ENCODE measurements around the gene PCDHA6.
"Not testable (repeated sequence)": the region's sequence is repeated elsewhere in the genome, so short reads cannot be mapped to it uniquely, and the experiment has no call there.

Gene PCDHA6

DNA sequence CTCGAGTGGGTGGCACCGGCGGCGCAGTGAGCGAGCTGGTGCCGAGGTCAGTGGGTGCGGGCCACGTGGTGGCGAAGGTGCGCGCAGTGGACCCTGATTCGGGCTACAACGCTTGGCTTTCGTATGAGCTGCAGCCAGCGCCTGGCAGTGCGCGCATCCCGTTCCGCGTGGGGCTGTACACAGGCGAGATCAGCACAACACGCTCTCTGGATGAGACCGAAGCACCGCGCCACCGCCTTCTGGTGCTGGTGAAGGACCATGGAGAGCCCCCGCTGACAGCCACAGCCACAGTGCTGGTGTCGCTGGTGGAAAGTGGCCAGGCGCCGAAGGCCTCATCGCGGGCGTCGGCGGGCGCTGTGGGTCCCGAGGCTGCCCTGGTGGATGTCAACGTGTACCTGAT is 4.3 kb upstream of the PCDHA6 start:
- H3K27ac ChIP-seq (ENCODE audit: low read length) = no peak overlapping the region
- H3K4me3 ChIP-seq (ENCODE audit: low read depth in 1 of 2, low read length in 2 of 2) = peak overlapping the region in 1 of 2 donors; percentile 24
- H3K36me3 ChIP-seq (ENCODE audit: control insufficient read depth in 1 of 2, insufficient read depth in 2 of 2, low read length in 2 of 2) = no peaks in the 10 kb centered on the region
- no peaks in the 10 kb centered on the region for H3K4me1 ChIP-seq (ENCODE audit: control insufficient read depth in 1 of 2, insufficient read depth in 2 of 2, low read length in 2 of 2)
- peaks cover 0 to 29% of the 10 kb centered on the region in 2 donors for H3K9me3 ChIP-seq (ENCODE audit: control insufficient read depth in 1 of 2, low read length in 2 of 2)
- H3K27me3 ChIP-seq (ENCODE audit: low read depth, low read length) = no peaks in the 10 kb centered on the region

DNA sequence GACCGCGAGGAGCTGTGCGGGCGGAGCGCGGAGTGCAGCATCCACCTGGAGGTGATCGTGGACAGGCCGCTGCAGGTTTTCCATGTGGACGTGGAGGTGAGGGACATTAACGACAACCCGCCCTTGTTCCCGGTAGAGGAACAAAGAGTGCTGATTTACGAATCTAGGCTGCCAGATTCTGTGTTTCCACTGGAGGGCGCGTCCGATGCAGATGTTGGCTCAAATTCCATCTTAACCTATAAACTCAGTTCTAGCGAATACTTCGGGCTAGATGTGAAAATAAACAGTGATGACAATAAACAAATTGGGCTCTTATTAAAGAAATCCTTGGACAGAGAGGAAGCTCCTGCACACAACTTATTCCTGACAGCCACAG is 590 bp downstream of the PCDHA6 start:
- H3K4me3 ChIP-seq (ENCODE audit: low read depth in 1 of 2, low read length in 2 of 2) = peak overlapping the region in 1 of 2 donors; percentile 44
- H3K36me3 ChIP-seq (ENCODE audit: control insufficient read depth in 1 of 2, insufficient read depth in 2 of 2, low read length in 2 of 2) = no peaks in the 10 kb centered on the region

DNA sequence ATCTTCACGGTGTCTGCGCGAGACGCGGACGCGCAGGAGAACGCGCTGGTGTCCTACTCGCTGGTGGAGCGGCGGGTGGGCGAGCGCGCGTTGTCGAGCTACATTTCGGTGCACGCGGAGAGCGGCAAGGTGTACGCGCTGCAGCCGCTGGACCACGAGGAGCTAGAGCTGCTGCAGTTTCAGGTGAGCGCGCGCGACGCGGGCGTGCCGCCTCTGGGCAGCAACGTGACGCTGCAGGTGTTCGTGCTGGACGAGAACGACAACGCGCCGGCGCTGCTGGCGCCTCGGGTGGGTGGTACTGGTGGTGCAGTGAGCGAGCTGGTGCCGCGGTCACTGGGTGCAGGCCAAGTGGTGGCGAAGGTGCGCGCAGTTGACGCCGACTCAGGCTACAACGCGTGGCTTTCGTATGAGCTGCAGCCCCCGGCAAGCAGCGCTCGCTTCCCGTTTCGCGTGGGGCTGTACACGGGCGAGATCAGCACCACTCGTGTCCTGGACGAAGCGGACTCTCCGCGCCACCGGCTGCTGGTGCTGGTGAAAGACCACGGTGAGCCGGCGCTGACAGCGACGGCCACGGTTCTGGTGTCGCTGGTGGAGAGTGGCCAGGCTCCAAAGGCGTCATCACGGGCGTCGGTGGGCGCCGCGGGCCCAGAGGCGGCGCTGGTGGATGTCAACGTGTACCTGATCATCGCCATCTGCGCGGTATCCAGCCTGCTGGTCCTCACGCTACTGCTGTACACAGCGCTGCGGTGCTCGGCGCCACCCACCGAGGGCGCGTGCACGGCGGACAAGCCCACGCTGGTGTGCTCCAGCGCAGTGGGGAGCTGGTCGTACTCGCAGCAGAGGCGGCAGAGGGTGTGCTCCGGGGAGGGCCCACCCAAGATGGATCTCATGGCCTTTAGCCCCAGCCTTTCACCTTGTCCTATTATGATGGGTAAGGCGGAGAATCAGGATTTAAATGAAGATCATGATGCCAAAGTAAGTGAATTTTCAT is 2.0 kb downstream of the PCDHA6 start:
- Histone ChIP-seq H3K4me3 (ENCODE audit: low read depth in 1 of 2, low read length in 2 of 2) (peak overlapping the region in 1 of 2 donors; percentile 32), H3K9me3 (ENCODE audit: control insufficient read depth in 1 of 2, low read length in 2 of 2) (peaks cover 7 to 31% of the 10 kb centered on the region in 2 donors)
- not testable (repeated sequence) for H3K36me3 ChIP-seq (ENCODE audit: control insufficient read depth in 1 of 2, insufficient read depth in 2 of 2, low read length in 2 of 2); H3K27me3 ChIP-seq (ENCODE audit: low read depth, low read length); H3K27ac ChIP-seq (ENCODE audit: low read length); H3K4me1 ChIP-seq (ENCODE audit: control insufficient read depth in 1 of 2, insufficient read depth in 2 of 2, low read length in 2 of 2)

More for the DNA sequence above, 590 bp downstream of the PCDHA6 start:
- H3K9me3 ChIP-seq (ENCODE audit: control insufficient read depth in 1 of 2, low read length in 2 of 2) = peaks cover 7 to 33% of the 10 kb centered on the region in 2 donors
- no peak overlapping the region for H3K27ac ChIP-seq (ENCODE audit: low read length)
- no peaks in the 10 kb centered on the region for H3K4me1 ChIP-seq (ENCODE audit: control insufficient read depth in 1 of 2, insufficient read depth in 2 of 2, low read length in 2 of 2)
- H3K27me3 ChIP-seq (ENCODE audit: low read depth, low read length) = no peaks in the 10 kb centered on the region

DNA sequence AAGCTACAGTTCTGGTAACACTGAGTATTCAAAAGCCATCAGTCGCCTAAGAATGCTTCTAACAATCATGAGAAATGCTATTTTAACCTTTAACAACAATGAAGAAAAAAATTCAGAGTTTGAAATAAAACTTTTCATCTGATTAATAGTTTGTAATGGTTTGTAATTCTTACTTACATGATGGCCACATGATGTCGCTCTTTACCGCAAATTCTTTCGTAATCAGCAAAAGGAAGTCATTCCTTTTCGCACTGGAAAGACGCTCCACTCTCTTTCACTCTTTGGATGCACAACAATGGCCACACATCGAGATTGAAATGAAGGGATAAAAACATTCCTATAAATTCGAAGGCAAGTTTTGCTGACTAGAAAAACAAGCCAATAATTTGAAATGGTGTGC is 6.2 kb downstream of the PCDHA6 start, which contains the start of gene PCDHA7:
PCDHA7 (plus strand) TSS at position 277 of the 400 bp plus-strand sequence; CDS start at position 392, 115 bp downstream.
- peaks cover 7 to 35% of the 10 kb centered on the region in 2 donors for H3K9me3 ChIP-seq (ENCODE audit: control insufficient read depth in 1 of 2, low read length in 2 of 2)
- H3K36me3 ChIP-seq (ENCODE audit: control insufficient read depth in 1 of 2, insufficient read depth in 2 of 2, low read length in 2 of 2) = no peaks in the 10 kb centered on the region
- no peak within 1 kb of the TSS for H3K27ac ChIP-seq (ENCODE audit: low read length)
- H3K27me3 ChIP-seq (ENCODE audit: low read depth, low read length) = no peaks in the 10 kb centered on the region
- H3K4me3 ChIP-seq (ENCODE audit: low read depth in 1 of 2, low read length in 2 of 2) = peak within 1 kb of the TSS in 1 of 2 donors; percentile 30
- H3K4me1 ChIP-seq (ENCODE audit: control insufficient read depth in 1 of 2, insufficient read depth in 2 of 2, low read length in 2 of 2) = no peaks in the 10 kb centered on the region

DNA sequence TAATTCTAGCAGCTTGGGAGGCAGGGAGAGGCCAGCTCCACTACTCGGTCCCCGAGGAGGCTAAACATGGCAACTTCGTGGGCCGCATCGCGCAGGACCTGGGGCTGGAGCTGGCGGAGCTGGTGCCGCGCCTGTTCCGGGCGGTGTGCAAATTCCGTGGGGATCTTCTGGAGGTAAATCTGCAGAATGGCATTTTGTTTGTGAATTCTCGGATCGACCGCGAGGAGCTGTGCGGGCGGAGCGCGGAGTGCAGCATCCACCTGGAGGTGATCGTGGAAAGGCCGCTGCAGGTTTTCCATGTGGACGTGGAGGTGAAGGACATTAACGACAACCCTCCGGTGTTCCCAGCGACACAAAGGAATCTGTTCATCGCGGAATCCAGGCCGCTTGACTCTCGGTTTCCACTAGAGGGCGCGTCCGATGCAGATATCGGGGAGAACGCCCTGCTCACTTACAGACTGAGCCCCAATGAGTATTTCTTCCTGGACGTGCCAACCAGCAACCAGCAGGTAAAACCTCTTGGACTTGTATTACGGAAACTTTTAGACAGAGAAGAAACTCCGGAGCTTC is 6.8 kb downstream of the PCDHA6 start:
- Histone ChIP-seq H3K4me3 (ENCODE audit: low read depth in 1 of 2, low read length in 2 of 2) (peak overlapping the region in 1 of 2 donors; percentile 30), H3K9me3 (ENCODE audit: control insufficient read depth in 1 of 2, low read length in 2 of 2) (peaks cover 7 to 34% of the 10 kb centered on the region in 2 donors)
- not testable (repeated sequence) for H3K27ac ChIP-seq (ENCODE audit: low read length); H3K36me3 ChIP-seq (ENCODE audit: control insufficient read depth in 1 of 2, insufficient read depth in 2 of 2, low read length in 2 of 2); H3K27me3 ChIP-seq (ENCODE audit: low read depth, low read length); H3K4me1 ChIP-seq (ENCODE audit: control insufficient read depth in 1 of 2, insufficient read depth in 2 of 2, low read length in 2 of 2)

DNA sequence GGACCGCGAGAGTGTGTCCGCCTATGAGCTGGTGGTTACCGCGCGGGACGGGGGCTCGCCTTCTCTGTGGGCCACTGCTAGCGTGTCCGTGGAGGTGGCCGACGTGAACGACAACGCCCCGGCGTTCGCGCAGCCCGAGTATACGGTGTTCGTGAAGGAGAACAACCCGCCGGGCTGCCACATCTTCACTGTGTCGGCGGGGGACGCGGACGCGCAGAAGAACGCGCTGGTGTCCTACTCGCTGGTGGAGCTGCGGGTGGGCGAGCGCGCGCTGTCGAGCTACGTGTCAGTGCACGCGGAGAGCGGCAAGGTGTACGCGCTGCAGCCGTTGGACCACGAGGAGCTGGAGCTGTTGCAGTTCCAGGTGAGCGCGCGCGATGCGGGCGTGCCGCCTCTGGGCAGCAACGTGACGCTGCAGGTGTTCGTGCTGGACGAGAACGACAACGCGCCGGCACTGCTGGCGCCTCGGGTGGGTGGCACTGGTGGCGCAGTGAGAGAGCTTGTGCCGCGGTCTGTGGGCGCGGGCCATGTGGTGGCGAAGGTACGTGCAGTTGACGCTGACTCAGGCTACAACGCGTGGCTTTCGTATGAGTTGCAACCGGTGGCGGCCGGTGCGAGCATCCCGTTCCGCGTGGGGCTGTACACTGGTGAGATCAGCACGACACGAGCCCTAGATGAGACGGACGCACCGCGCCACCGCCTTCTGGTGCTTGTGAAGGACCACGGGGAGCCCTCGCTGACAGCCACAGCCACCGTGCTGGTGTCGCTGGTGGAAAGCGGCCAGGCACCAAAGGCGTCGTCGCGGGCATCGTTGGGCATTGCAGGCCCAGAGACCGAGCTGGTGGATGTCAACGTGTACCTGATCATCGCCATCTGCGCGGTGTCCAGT is 8.1 kb downstream of the PCDHA6 start:
- H3K27me3 ChIP-seq (ENCODE audit: low read depth, low read length) = peaks cover 3% of the 10 kb centered on the region
- H3K4me3 ChIP-seq (ENCODE audit: low read depth in 1 of 2, low read length in 2 of 2) = peak overlapping the region in 1 of 2 donors; percentile 20
- H3K9me3 ChIP-seq (ENCODE audit: control insufficient read depth in 1 of 2, low read length in 2 of 2) = peaks cover 11 to 26% of the 10 kb centered on the region in 2 donors
- no peaks in the 10 kb centered on the region for H3K4me1 ChIP-seq (ENCODE audit: control insufficient read depth in 1 of 2, insufficient read depth in 2 of 2, low read length in 2 of 2)
- H3K27ac ChIP-seq (ENCODE audit: low read length) = no peak overlapping the region
- H3K36me3 ChIP-seq (ENCODE audit: control insufficient read depth in 1 of 2, insufficient read depth in 2 of 2, low read length in 2 of 2) = no peaks in the 10 kb centered on the region

DNA sequence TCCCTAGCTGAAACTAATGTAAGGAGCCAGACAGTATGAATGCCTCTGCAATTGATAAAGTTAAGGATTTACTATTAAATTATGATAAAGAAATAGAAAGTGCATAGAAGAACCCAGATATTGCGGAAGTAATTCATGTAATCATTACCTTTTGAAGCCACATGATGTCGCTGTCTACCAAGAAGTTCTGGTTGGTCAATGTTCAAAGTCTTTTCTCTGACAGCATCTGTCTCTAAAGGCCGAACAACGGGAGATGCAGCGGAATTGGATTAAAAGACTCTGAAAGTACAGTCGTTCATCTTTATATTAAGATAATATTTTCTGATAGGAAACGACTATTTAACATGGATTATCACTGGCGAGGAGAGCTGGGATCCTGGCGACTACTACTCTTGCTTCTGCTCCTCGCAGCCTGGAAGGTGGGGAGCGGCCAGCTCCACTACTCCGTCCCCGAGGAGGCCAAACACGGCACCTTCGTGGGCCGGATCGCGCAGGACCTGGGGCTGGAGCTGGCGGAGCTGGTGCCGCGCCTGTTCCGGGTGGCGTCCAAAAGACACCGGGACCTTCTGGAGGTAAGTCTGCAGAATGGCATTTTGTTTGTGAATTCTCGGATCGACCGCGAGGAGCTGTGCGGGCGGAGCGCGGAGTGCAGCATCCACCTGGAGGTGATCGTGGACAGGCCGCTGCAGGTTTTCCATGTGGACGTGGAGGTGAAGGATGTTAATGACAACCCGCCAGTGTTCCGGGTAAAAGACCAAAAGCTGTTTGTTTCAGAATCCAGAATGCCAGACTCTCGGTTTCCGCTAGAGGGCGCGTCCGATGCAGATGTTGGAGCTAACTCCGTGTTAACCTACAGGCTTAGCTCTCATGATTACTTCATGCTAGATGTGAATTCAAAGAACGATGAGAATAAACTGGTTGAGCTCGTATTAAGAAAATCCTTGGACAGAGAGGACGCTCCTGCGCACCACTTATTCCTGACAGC is 13.5 kb downstream of the PCDHA6 start, which contains the start of gene PCDHA8:
PCDHA8 (plus strand) TSS at position 210 of the 985 bp plus-strand sequence; CDS start at position 345, 135 bp downstream.
- Histone ChIP-seq H3K4me1 (ENCODE audit: control insufficient read depth in 1 of 2, insufficient read depth in 2 of 2, low read length in 2 of 2) (peaks cover 0 to 4% of the 10 kb centered on the region in 2 donors), H3K4me3 (ENCODE audit: low read depth in 1 of 2, low read length in 2 of 2) (peak within 1 kb of the TSS in 1 of 2 donors; percentile 42), H3K27ac (ENCODE audit: low read length) (no peak within 1 kb of the TSS), H3K27me3 (ENCODE audit: low read depth, low read length) (peaks cover 3% of the 10 kb centered on the region), H3K9me3 (ENCODE audit: control insufficient read depth in 1 of 2, low read length in 2 of 2) (peaks cover 4 to 7% of the 10 kb centered on the region in 2 donors), H3K36me3 (ENCODE audit: control insufficient read depth in 1 of 2, insufficient read depth in 2 of 2, low read length in 2 of 2) (no peaks in the 10 kb centered on the region)

DNA sequence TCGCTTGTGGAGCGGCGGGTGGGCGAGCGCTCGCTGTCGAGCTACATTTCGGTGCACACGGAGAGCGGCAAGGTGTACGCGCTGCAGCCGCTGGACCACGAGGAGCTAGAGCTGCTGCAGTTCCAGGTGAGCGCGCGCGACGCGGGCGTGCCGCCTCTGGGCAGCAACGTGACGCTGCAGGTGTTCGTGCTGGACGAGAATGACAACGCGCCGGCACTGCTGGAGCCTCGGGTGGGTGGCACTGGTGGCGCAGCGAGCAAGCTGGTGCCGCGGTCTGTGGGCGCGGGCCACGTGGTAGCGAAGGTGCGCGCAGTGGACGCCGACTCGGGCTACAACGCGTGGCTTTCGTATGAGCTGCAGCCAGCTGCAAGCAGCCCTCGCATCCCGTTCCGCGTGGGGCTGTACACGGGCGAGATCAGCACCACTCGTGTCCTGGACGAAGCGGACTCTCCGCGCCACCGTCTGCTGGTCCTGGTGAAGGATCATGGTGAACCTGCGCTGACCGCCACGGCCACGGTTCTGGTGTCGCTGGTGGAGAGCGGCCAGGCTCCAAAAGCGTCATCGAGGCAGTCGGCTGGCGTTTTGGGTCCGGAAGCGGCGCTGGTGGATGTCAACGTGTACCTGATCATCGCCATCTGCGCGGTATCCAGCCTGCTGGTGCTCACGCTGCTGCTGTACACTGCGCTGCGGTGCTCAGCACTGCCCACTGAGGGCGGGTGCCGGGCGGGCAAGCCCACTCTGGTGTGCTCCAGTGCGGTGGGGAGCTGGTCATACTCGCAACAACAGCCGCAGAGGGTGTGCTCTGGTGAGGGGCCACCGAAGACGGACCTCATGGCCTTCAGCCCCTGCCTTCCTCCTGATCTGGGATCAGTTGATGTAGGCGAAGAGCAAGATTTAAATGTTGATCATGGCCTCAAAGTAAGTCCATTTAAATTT is 15.3 kb downstream of the PCDHA6 start:
- Histone ChIP-seq H3K36me3 (ENCODE audit: control insufficient read depth in 1 of 2, insufficient read depth in 2 of 2, low read length in 2 of 2) (no peaks in the 10 kb centered on the region), H3K4me1 (ENCODE audit: control insufficient read depth in 1 of 2, insufficient read depth in 2 of 2, low read length in 2 of 2) (peaks cover 0 to 4% of the 10 kb centered on the region in 2 donors), H3K27me3 (ENCODE audit: low read depth, low read length) (peaks cover 3% of the 10 kb centered on the region), H3K27ac (ENCODE audit: low read length) (no peak overlapping the region), H3K4me3 (ENCODE audit: low read depth in 1 of 2, low read length in 2 of 2) (no peak overlapping the region), H3K9me3 (ENCODE audit: control insufficient read depth in 1 of 2, low read length in 2 of 2) (peaks cover 4% of the 10 kb centered on the region in 2 donors)

DNA sequence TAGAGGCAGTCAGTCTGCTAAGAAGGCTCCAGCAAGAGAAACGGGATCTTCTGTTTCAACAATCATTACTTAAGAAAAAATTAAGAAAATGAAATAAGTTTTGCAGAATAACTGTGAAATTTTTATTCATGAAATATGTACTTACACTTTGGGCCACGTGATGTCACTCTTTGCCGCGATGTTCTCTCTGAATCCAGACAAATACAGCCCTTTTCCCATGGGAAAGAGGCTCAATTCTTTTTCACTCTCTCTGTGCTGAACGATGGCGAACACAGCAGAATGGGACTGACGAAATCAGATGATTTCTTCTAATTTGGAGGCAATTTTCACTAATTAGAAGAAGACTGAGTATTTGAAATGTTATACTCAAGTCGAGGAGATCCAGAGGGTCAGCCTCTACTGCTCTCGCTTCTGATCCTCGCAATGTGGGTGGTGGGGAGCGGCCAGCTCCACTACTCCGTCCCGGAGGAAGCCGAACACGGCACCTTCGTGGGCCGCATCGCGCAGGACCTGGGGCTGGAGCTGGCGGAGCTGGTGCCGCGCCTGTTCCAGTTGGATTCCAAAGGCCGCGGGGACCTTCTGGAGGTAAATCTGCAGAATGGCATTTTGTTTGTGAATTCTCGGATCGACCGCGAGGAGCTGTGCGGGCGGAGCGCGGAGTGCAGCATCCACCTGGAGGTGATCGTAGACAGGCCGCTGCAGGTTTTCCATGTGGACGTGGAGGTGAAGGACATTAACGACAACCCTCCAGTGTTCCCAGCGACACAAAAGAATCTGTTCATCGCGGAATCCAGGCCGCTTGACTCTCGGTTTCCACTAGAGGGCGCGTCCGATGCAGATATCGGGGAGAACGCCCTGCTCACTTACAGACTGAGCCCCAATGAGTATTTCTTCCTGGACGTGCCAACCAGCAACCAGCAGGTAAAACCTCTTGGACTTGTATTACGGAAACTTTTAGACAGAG is 20.7 kb downstream of the PCDHA6 start, which contains the start of gene PCDHA9:
PCDHA9 (plus strand) TSS at position 244 of the 964 bp plus-strand sequence; CDS start at position 358, 114 bp downstream.
- not testable (repeated sequence) for H3K9me3 ChIP-seq (ENCODE audit: control insufficient read depth in 1 of 2, low read length in 2 of 2); H3K4me3 ChIP-seq (ENCODE audit: low read depth in 1 of 2, low read length in 2 of 2); H3K4me1 ChIP-seq (ENCODE audit: control insufficient read depth in 1 of 2, insufficient read depth in 2 of 2, low read length in 2 of 2); H3K36me3 ChIP-seq (ENCODE audit: control insufficient read depth in 1 of 2, insufficient read depth in 2 of 2, low read length in 2 of 2); H3K27me3 ChIP-seq (ENCODE audit: low read depth, low read length); H3K27ac ChIP-seq (ENCODE audit: low read length)
